GM12801 (cell line): ENCODE measurements around the gene CYB5R4.

Source experiments
- CTCF ChIP-seq: IDR thresholded peaks from one replicate; pipeline ENCODE4 v1.5.1; 2011; ENCODE audit warnings: control low read depth; ENCODE audit not compliant: insufficient read length; ENCODE audit errors: extremely low read depth

Gene CYB5R4

DNA sequence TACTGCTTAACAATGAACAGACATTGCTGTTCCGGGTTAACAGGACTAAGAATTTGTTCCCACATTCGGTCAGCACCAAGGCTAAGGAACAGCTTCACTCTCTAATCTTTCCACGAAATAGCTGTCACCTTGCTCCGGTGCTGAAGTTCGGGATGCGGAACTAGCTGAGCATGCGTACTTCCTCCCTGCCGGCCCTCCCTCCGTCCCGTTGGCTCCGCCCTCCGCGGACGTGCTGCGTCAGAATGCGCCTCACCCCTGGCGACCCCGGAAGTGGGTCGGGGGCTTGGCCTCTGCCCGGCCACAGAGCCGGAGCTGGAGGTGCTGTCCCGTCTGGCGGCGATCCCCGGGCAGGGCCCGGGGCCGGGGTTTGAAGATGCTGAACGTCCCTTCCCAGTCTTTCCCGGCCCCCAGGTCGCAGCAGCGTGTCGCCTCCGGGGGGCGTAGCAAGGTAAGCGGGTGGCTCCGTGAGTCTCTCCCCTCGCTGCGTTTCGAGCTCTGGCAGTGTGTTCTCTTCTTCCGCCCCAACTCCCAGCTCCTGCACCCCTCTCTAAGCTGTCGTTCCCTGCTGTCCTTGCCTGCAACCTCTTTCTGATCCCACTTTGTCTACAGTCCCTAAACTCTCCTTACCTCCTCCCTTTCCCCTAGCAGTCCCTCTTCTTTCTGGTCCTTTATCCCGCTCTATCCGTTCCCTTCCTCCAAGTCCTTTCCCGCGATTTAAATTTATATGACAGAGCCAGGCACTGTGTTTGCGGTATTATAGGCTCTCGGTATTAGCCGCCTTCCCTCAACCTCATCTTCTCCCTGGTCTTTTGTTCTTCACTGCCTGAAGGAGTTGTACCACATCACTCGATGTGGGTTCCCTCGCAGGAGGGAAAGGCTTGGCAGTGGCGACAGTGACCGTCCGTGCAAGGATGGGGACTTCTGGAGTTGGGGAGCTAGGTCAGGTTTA lies at the start of gene CYB5R4:
CYB5R4 (plus strand) TSS at position 280 of the 949 bp plus-strand sequence; CDS start at position 374, 94 bp downstream.
- TF ChIP-seq CTCF: no peak

GRCh38 chr6:83812595-83812994 lies 46.9 kb upstream of the CYB5R4 start:
- TF ChIP-seq CTCF: no peak

GRCh38 chr6:83815631-83816272 lies 43.7 kb upstream of the CYB5R4 start:
- TF ChIP-seq CTCF: no peak

- TF ChIP-seq CTCF: no peak
Measured at GRCh38 chr6:83822629-83823169, 36.8 kb upstream of the CYB5R4 start.

DNA sequence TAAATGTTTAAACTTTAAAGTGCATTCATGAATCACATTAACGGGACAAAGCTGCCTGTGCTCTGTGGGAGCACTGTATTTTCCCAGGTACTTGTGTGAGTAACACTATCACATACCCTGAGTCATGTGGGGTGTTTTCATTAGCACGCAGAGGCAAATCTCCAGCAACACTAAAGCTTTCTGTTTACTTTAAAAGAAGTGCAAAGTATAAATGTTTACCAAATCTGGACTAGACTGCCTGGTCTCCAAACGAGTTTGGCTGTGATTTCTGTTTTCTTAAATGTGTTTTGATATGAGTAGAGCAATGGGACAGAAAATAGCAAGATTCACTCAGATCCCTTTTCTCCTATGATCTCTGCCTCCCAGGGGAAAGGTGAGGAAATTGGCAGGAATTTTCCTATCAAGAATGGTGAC lies 35.1 kb upstream of the CYB5R4 start:
- TF ChIP-seq CTCF: no peak

DNA sequence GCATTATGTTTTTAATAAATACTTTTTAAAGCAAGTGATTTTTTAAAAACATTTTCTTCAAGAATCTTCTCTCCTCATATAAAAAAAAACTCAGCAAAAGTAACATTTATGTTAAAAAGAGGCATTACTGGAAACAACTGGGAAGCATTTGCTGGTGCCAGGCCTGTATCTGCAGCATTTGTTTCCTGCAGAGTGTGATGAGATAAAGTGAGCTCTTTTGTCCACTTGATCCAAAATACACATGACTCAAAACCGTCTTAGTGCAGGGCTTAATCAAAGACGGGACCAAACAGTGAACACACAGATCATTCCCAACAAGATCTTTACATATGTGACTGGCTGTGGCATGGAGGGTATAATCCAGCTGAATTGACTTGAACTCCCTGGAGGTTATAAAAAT lies 34.7 kb upstream of the CYB5R4 start:
- TF ChIP-seq CTCF: no peak

GRCh38 chr6:83827050-83827449 lies 32.4 kb upstream of the CYB5R4 start:
- no peak for TF ChIP-seq CTCF
